ENCODE measurements around the gene FBXW9.

- TF ChIP-seq, protein P1, sequence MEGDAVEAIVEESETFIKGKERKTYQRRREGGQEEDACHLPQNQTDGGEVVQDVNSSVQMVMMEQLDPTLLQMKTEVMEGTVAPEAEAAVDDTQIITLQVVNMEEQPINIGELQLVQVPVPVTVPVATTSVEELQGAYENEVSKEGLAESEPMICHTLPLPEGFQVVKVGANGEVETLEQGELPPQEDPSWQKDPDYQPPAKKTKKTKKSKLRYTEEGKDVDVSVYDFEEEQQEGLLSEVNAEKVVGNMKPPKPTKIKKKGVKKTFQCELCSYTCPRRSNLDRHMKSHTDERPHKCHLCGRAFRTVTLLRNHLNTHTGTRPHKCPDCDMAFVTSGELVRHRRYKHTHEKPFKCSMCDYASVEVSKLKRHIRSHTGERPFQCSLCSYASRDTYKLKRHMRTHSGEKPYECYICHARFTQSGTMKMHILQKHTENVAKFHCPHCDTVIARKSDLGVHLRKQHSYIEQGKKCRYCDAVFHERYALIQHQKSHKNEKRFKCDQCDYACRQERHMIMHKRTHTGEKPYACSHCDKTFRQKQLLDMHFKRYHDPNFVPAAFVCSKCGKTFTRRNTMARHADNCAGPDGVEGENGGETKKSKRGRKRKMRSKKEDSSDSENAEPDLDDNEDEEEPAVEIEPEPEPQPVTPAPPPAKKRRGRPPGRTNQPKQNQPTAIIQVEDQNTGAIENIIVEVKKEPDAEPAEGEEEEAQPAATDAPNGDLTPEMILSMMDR (IDR thresholded peaks at IDR 0.05) = no peak
- TF ChIP-seq ZFX (IDR thresholded peaks at IDR 0.05; ENCODE audit: borderline replicate concordance) = no peak
Observed at GRCh38 chr19:12692960-12693359, 3.5 kb downstream of the FBXW9 start.
